ENCODE measurements around the gene MAU2. TPM values are rescaled to one million over a fixed set of nuclear protein-coding genes. Genes with fewer than 3 reads are reported as not detected.
A peak's percentile ranks its signal among the peaks of the same experiment; 100 is the strongest.

The MAU2 gene, protein sequence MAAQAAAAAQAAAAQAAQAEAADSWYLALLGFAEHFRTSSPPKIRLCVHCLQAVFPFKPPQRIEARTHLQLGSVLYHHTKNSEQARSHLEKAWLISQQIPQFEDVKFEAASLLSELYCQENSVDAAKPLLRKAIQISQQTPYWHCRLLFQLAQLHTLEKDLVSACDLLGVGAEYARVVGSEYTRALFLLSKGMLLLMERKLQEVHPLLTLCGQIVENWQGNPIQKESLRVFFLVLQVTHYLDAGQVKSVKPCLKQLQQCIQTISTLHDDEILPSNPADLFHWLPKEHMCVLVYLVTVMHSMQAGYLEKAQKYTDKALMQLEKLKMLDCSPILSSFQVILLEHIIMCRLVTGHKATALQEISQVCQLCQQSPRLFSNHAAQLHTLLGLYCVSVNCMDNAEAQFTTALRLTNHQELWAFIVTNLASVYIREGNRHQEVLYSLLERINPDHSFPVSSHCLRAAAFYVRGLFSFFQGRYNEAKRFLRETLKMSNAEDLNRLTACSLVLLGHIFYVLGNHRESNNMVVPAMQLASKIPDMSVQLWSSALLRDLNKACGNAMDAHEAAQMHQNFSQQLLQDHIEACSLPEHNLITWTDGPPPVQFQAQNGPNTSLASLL
- total RNA-seq, result 55.2 TPM

DNA sequence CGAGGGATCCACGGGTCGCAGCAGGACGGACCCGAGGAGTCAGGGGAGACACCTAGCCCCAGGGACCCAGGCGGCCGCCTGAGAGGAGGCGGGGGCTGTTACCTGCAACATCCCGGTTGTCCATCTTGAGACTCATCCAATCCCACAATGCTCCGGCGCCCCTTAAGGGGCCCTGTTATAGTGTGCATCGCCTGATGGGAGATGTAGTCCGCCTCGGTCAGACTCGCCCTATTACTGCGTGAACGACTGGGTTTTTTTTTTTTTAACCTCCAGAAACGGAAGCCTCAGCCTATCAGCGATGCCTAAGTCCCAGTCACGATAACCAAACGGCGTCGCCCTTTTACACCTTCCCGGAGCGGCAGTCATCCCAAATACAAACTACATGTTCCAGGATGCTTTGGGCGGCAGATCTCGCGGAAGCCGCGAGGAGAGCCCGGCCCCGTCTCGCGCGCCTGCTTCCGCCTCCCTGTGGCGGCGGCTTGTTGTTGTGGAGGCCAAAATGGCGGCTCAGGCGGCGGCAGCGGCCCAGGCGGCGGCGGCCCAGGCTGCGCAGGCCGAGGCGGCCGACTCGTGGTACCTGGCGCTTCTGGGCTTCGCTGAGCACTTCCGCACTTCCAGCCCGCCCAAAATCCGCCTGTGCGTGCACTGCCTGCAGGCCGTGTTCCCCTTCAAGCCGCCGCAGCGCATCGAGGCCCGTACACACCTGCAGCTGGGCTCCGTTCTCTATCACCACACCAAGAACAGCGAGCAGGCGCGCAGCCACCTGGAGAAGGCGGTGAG is at the start of gene MAU2, which contains the start of gene SUGP1:
MAU2 (plus strand) TSS at position 469 of the 780 bp plus-strand sequence; CDS start at position 500, 31 bp downstream.
SUGP1 (minus strand) TSS at position 149 of the 780 bp plus-strand sequence; CDS start at position 136, 13 bp downstream.
- no peak for DNase-seq (ENCODE audit: extremely low spot score in 2 of 2)

DNA sequence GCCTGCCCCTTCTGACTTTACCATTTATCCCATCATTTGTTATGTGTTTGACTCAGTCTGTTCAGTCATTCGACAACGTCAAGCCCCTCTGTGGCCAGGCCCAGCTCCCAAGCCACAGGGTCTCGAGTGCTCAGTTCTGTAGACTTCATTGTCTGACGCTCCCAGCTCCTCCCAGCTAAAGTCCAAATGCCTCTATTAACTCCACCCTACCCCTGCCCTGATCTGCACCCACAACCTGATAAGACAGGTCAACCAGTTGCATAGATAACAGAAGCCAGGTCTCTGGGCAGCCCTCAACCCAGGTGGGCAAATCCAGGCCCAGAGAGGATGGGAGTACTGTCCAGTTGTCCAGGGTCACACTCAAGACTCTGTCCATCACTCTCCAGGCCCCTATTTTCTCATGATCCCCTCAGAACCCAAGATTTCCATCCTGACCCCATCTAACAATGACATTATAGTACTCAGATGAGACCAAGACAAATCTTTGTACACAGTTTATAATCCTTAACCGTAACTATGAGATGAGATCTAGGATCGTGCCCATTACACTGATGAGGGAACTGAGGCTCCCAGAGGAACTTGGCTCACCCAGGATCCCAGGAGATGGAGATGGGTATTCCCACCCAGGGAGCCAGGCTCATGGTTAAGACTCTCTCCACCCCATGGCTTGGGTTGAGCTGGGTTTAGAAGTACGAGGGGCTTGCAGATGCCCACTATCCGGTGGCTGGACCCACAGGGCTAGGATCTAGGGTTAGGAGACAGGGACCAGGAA is 48.6 kb upstream of the MAU2 start:
- TF ChIP-seq, protein P1, sequence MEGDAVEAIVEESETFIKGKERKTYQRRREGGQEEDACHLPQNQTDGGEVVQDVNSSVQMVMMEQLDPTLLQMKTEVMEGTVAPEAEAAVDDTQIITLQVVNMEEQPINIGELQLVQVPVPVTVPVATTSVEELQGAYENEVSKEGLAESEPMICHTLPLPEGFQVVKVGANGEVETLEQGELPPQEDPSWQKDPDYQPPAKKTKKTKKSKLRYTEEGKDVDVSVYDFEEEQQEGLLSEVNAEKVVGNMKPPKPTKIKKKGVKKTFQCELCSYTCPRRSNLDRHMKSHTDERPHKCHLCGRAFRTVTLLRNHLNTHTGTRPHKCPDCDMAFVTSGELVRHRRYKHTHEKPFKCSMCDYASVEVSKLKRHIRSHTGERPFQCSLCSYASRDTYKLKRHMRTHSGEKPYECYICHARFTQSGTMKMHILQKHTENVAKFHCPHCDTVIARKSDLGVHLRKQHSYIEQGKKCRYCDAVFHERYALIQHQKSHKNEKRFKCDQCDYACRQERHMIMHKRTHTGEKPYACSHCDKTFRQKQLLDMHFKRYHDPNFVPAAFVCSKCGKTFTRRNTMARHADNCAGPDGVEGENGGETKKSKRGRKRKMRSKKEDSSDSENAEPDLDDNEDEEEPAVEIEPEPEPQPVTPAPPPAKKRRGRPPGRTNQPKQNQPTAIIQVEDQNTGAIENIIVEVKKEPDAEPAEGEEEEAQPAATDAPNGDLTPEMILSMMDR (IDR thresholded peaks at IDR 0.05), result no peak
- H3K27me3 ChIP-seq, result no peaks in the 10 kb centered on the region
- no peak for DNase-seq (ENCODE audit: extremely low spot score in 2 of 2)
- H3K9me3 ChIP-seq, result no peaks in the 10 kb centered on the region
- no peak overlapping the region for H3K4me3 ChIP-seq
- H3K4me1 ChIP-seq, result peaks cover 11% of the 10 kb centered on the region
- peaks cover 0 to 17% of the 10 kb centered on the region in 2 donors for H3K36me3 ChIP-seq
- intact Hi-C loops (cut with DNase I), result no loop called here
- H3K27ac ChIP-seq, result no peak overlapping the region

More for the DNA sequence above, at the start of gene MAU2, which contains the start of gene SUGP1:
- Histone ChIP-seq H3K4me3 (peak within 1 kb of the TSS; percentile 96 to 97), H3K27ac (peak within 1 kb of the TSS; percentile 89), H3K27me3 (no peaks in the 10 kb centered on the region), H3K4me1 (peaks cover 49% of the 10 kb centered on the region), H3K9me3 (no peaks in the 10 kb centered on the region), H3K36me3 (peaks cover 0 to 30% of the 10 kb centered on the region in 2 donors)
- intact Hi-C loops (cut with DNase I), result no loop called here
- TF ChIP-seq POLR2A (IDR thresholded peaks at IDR 0.05) (peak in 1 of 2 donors; percentile 34), POLR2AphosphoS5 (IDR thresholded peaks at IDR 0.05; ENCODE audit: insufficient read depth in 1 of 2, low read depth in 1 of 2) (peak; percentile 71 to 94)
- TF ChIP-seq, protein P1 (IDR thresholded peaks at IDR 0.05), result peak in 2 of 3 experiments; percentile 50 to 61

DNA sequence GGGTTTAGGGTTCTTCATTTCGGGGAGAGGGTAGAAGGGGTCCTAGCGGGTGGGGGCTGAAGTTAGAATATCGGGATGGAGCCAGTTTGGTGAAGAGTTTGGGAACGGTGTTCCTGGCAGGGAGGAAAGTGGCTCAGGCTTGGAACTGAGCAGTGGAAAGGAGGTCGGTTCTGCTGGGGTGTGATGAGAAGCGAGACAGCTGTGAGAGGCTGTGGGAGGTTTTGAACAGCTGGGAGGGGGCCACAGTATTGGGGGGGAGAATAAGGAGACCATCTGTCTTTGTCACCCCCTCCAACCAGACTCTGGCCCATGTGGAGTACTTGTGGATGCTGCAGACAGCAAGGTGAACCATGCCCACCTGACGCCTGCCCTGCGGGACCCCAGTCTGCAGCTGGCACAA is 46.5 kb upstream of the MAU2 start:
- Histone ChIP-seq H3K27ac (no peak overlapping the region), H3K9me3 (no peaks in the 10 kb centered on the region), H3K4me3 (no peak overlapping the region), H3K36me3 (peaks cover 0 to 39% of the 10 kb centered on the region in 2 donors), H3K27me3 (no peaks in the 10 kb centered on the region), H3K4me1 (peaks cover 11% of the 10 kb centered on the region)
- intact Hi-C loops (cut with DNase I), result no loop called here
- TF ChIP-seq, protein P1 (IDR thresholded peaks at IDR 0.05), result no peak
- no peak for TF ChIP-seq POLR2A (IDR thresholded peaks at IDR 0.05)
- no peak for TF ChIP-seq POLR2AphosphoS5 (IDR thresholded peaks at IDR 0.05; ENCODE audit: insufficient read depth in 1 of 2, low read depth in 1 of 2)
- no peak for DNase-seq (ENCODE audit: extremely low spot score in 2 of 2)

DNA sequence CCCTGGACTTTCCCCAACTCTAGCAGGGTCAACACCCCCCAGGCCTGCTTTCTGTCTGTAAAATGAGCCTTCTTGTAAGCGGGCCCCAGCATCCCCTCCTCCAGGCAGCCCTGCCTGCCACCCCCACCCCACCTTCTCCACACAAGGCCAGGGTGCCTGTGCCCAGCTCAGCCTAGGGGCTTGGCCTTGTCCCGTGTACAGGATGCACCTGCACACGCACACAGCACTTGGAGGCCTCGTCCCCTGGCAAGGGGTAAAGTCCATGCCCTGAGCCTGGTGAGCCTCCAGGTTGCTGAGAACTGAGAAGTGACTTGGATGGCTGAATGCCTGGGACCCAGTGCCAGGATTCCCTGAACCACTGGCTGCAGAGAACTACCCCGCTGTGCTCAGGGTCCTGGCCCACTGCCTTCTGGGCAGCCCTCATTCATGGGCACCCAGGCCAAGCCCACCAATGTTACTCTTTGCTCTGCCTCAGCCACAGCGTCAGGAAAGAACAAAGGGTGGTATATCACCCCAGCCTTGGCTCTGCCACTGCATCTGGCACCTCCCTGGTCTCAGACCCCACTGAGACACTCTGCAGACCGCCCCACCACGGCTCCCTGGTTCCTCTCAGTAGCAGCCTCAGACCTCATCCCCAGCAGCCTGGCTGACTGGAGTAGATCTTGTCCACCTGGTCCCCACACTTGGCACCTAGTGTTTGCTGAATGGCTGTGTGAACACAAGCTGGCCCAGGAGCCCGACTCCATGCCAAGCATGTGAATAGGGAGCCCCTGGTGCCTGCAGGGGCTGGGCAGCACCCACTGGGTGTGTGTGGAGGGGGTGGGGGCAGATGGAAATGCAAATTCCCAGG is 45.7 kb upstream of the MAU2 start:
- Histone ChIP-seq H3K4me1 (peaks cover 11% of the 10 kb centered on the region), H3K9me3 (no peaks in the 10 kb centered on the region), H3K27me3 (no peaks in the 10 kb centered on the region), H3K36me3 (peaks cover 0 to 47% of the 10 kb centered on the region in 2 donors), H3K27ac (no peak overlapping the region), H3K4me3 (no peak overlapping the region)
- DNase-seq (ENCODE audit: extremely low spot score in 2 of 2), result no peak
- no peak for TF ChIP-seq POLR2A (IDR thresholded peaks at IDR 0.05)
- TF ChIP-seq POLR2AphosphoS5 (IDR thresholded peaks at IDR 0.05; ENCODE audit: insufficient read depth in 1 of 2, low read depth in 1 of 2), result no peak
- TF ChIP-seq, protein P1 (IDR thresholded peaks at IDR 0.05), result no peak
- intact Hi-C loops (cut with DNase I), result no loop called here
